ENCODE measurements around the gene HS3ST6.

- TF ChIP-seq EZH2phosphoT487 (IDR thresholded peaks at IDR 0.05; ENCODE audit: low read depth, severe bottlenecking, unreplicated experiment) (no peak), CTCF (IDR thresholded peaks at IDR 0.05; ENCODE audit: poor library complexity) (peak; percentile 5), EZH2 (IDR thresholded peaks at IDR 0.05; ENCODE audit: borderline replicate concordance) (no peak)
These were observed 45.7 kb upstream of the HS3ST6 start for GRCh38 chr16:1963806-1964505.
